HCT116 (cell line): ENCODE results near the gene ALCAM.

Experiments
- CBX3 ChIP-seq: IDR thresholded peaks from 2 replicates; pipeline ENCODE4 v1.6.1; 2012; ENCODE audit warnings: low read depth
- EZH2 ChIP-seq: fragments of 200-600 bp; sonication (generic); IDR thresholded peaks from 2 replicates; pipeline ENCODE4 v1.6.1; 2017; ENCODE audit warnings: antibody characterized with exemption, mixed run types
- EZH2phosphoT487 ChIP-seq: fragments of 200-600 bp; IDR thresholded peaks from 2 replicates; pipeline ENCODE4 v1.6.1; 2018; ENCODE audit warnings: antibody characterized with exemption, borderline replicate concordance
- JUND ChIP-seq: IDR thresholded peaks from 2 replicates; pipeline ENCODE4 v1.6.1; 2012
- POLR2AphosphoS5 ChIP-seq: IDR thresholded peaks from 2 replicates; pipeline ENCODE4 v1.6.1; 2011; ENCODE audit warnings: mild to moderate bottlenecking, low read depth, low read length, moderate library complexity
- ZNF274 ChIP-seq: fragments of 200-500 bp; sonication (Bioruptor generic); IDR thresholded peaks from 2 replicates; pipeline ENCODE4 v1.6.1; 2014; ENCODE audit warnings: mild to moderate bottlenecking, low read depth, low read length, inconsistent platforms
- TF ChIP-seq, protein P1 (sequence below), 3 experiments: fragments of 200-600 bp in 1 of 3; sonication (generic) in 1 of 3; IDR thresholded peaks in 2 of 3; conservative IDR thresholded peaks in 1 of 3; 2 replicates each; pipeline ENCODE4 v1.5.1; 2012 to 2017; ENCODE audit warnings: low read depth in 2 of 3, low read length in 2 of 3, antibody characterized with exemption in 1 of 3, borderline replicate concordance in 1 of 3, control low read depth in 1 of 3, mild to moderate bottlenecking in 1 of 3, mixed read lengths in 1 of 3, mixed run types in 1 of 3, moderate library complexity in 1 of 3; ENCODE audit not compliant: insufficient read depth in 1 of 3
- TF ChIP-seq, protein P2 (sequence below): IDR thresholded peaks from 2 replicates; pipeline ENCODE4 v1.6.1; 2012
- TF ChIP-seq, protein P3 (sequence below): IDR thresholded peaks from 2 replicates; pipeline ENCODE4 v1.6.1; 2011; ENCODE audit warnings: mild to moderate bottlenecking, low read length, moderate library complexity; ENCODE audit not compliant: insufficient replicate concordance; ENCODE audit errors: extremely low read depth

DNA sequence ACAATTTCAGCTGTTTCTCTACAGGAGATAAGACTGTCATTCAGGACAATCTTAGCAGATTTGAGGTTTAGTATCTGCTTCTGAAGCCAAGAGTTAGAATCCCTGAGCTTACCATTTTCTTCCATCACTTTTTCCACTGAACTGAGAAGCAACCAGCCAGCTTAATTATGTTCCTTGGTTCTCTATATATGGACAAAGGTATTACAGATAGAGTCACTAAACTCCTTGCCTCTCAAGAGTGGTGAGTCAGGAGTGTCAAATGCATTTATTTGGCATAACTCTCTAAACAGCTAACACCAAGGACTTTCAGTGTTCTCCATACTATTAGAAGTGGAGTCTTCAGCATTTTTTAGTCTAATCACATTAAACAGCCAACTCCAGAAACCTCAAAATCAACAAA is 239.3 kb downstream of the ALCAM start:
- TF ChIP-seq JUND, result no peak
- TF ChIP-seq CBX3, result no peak
- no peak for TF ChIP-seq POLR2AphosphoS5
- TF ChIP-seq, protein P1, sequence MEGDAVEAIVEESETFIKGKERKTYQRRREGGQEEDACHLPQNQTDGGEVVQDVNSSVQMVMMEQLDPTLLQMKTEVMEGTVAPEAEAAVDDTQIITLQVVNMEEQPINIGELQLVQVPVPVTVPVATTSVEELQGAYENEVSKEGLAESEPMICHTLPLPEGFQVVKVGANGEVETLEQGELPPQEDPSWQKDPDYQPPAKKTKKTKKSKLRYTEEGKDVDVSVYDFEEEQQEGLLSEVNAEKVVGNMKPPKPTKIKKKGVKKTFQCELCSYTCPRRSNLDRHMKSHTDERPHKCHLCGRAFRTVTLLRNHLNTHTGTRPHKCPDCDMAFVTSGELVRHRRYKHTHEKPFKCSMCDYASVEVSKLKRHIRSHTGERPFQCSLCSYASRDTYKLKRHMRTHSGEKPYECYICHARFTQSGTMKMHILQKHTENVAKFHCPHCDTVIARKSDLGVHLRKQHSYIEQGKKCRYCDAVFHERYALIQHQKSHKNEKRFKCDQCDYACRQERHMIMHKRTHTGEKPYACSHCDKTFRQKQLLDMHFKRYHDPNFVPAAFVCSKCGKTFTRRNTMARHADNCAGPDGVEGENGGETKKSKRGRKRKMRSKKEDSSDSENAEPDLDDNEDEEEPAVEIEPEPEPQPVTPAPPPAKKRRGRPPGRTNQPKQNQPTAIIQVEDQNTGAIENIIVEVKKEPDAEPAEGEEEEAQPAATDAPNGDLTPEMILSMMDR (IDR thresholded peaks at IDR 0.05 in 2 of 3, conservative IDR thresholded peaks at IDR 0.05 in 1 of 3; ENCODE audit: borderline replicate concordance in 1 of 3, insufficient read depth in 1 of 3, low read depth in 2 of 3, low read length in 2 of 3), result no peak
- TF ChIP-seq, protein P2, sequence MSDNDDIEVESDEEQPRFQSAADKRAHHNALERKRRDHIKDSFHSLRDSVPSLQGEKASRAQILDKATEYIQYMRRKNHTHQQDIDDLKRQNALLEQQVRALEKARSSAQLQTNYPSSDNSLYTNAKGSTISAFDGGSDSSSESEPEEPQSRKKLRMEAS, result no peak
- no peak for TF ChIP-seq EZH2
- no peak for TF ChIP-seq EZH2phosphoT487
- TF ChIP-seq, protein P3, sequence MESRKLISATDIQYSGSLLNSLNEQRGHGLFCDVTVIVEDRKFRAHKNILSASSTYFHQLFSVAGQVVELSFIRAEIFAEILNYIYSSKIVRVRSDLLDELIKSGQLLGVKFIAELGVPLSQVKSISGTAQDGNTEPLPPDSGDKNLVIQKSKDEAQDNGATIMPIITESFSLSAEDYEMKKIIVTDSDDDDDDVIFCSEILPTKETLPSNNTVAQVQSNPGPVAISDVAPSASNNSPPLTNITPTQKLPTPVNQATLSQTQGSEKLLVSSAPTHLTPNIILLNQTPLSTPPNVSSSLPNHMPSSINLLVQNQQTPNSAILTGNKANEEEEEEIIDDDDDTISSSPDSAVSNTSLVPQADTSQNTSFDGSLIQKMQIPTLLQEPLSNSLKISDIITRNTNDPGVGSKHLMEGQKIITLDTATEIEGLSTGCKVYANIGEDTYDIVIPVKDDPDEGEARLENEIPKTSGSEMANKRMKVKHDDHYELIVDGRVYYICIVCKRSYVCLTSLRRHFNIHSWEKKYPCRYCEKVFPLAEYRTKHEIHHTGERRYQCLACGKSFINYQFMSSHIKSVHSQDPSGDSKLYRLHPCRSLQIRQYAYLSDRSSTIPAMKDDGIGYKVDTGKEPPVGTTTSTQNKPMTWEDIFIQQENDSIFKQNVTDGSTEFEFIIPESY, result no peak
- no peak for TF ChIP-seq ZNF274
